Hepatocyte (in vitro differentiated cells): ENCODE data around the gene TEKT2. TPM values are rescaled to one million over a fixed set of nuclear protein-coding genes. Genes with fewer than 3 reads are reported as not detected.

ENCODE experiments used
- DNase-seq: peaks from one replicate; pipeline ENCODE4 v3.0.0-alpha.2; 2016; ENCODE audit warnings: low spot score
- H2AFZ ChIP-seq: fragments of 200-600 bp; sonication (generic); 2 replicates; pipeline ENCODE4 v1.6.0; 2016; ENCODE audit warnings: antibody characterized with exemption, mild to moderate bottlenecking
- H3K27ac ChIP-seq: fragments of 200-600 bp; sonication (generic); 2 replicates; pipeline ENCODE4 v1.5.1; 2016; ENCODE audit warnings: mild to moderate bottlenecking
- H3K27me3 ChIP-seq: fragments of 200-600 bp; sonication (generic); 2 replicates; pipeline ENCODE4 v1.6.1; 2016
- H3K36me3 ChIP-seq: fragments of 200-600 bp; sonication (generic); replicated peaks from 2 replicates; pipeline ENCODE4 v1.5.1; 2016; ENCODE audit warnings: low read depth; ENCODE audit not compliant: insufficient read depth
- H3K4me1 ChIP-seq: fragments of 200-600 bp; sonication (generic); 2 replicates; pipeline ENCODE4 v1.5.1; 2016; ENCODE audit warnings: mild to moderate bottlenecking, moderate library complexity; ENCODE audit not compliant: insufficient read depth
- H3K4me2 ChIP-seq: fragments of 200-600 bp; sonication (generic); 2 replicates; pipeline ENCODE4 v1.6.0; 2016
- H3K4me3 ChIP-seq: fragments of 200-600 bp; sonication (generic); 2 replicates; pipeline ENCODE4 v1.5.1; 2016; ENCODE audit warnings: mild to moderate bottlenecking
- H3K79me2 ChIP-seq: fragments of 200-600 bp; sonication (generic); 2 replicates; pipeline ENCODE4 v1.6.0; 2017; ENCODE audit warnings: mild to moderate bottlenecking
- H3K9me2 ChIP-seq: fragments of 200-600 bp; sonication (generic); replicated peaks from 2 replicates; pipeline ENCODE4 v1.6.0; 2017; ENCODE audit warnings: mild to moderate bottlenecking; ENCODE audit not compliant: insufficient read depth
- H3K9me3 ChIP-seq: fragments of 200-600 bp; sonication (generic); 2 replicates; pipeline ENCODE4 v1.5.1; 2016; ENCODE audit warnings: low read depth, mild to moderate bottlenecking
- H4K20me1 ChIP-seq: fragments of 200-600 bp; sonication (generic); 2 replicates; pipeline ENCODE4 v1.6.0; 2016; ENCODE audit warnings: mild to moderate bottlenecking; ENCODE audit not compliant: insufficient read depth, poor library complexity, severe bottlenecking
- EZH2 ChIP-seq: fragments of 200-600 bp; sonication (generic); IDR thresholded peaks from 2 replicates; pipeline ENCODE4 v1.6.1; 2016; ENCODE audit warnings: antibody characterized with exemption, mild to moderate bottlenecking, borderline replicate concordance
- EZH2phosphoT487 ChIP-seq: fragments of 200-600 bp; sonication (generic); IDR thresholded peaks from one replicate; pipeline ENCODE4 v1.6.1; 2018; ENCODE audit warnings: antibody characterized with exemption, mild to moderate bottlenecking, low read depth, moderate library complexity; ENCODE audit not compliant: unreplicated experiment, severe bottlenecking
- WGBS: methylation state at CpG from one replicate; pipeline ENCODE4 v1.1.6; 2016; ENCODE audit warnings: low lambda C conversion rate; ENCODE audit errors: missing lambda C conversion rate; 5-methylcytosine and 5-hydroxymethylcytosine counted together
- polyA plus RNA-seq: library from polyadenylated mRNA; unstranded; fragments of >200 nt; fragmentation: Nextera tagmentation; extraction: Ambion mirVana; gene quantifications from 2 replicates; pipeline ENCODE4 v1.2.1, GENCODE V29; 2016
- total RNA-seq: library from RNA; depleted of rRNA; stranded (reverse); fragments of >200 nt; gene quantifications from 2 replicates; pipeline ENCODE4 v1.2.3, GENCODE V29; 2014
- TF ChIP-seq, protein P1 (sequence below): fragments of 200-600 bp; sonication (generic); IDR thresholded peaks from 2 replicates; pipeline ENCODE4 v1.5.1; 2016; ENCODE audit warnings: antibody characterized with exemption, mild to moderate bottlenecking; ENCODE audit not compliant: poor library complexity

The TEKT2 gene
- total and polyA plus RNA-seq, 2 experiments from 2014 or later = 1.1 to 1.4 TPM

DNA sequence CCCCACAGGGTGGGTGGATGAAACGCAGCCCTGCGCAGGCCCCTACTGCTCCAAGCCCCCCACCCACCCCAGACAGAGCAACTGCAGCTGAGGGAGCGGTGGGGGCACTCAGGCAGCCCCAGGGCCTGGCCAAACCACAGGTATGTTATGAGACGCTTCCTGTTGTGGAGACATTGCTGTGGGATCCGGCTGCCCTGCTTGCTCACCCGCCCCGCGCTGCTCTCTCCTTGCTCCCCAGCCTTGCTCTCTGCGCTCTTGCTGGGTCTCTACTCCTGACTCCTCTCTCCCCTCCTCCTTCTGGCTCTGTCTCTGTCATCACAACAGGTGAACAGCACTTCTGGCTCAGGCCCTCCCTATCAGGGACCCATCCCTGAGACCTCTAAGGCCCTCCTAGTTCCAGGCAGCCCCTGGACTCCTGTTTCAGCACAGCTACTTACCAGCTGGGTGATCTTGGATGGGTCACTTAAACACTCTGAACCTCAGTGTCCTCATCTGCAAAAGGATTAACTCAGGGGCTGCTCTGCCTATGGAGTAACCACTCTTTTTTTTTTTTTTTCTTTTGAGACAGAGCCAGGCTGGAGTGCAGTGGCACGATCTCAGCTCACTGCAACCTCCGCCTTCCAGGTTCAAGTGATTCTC is 25.3 kb downstream of the TEKT2 start:
- H3K27ac ChIP-seq = peak overlapping the region; percentile 86
- peaks cover 14% of the 10 kb centered on the region for H3K4me1 ChIP-seq
- no peaks in the 10 kb centered on the region for H4K20me1 ChIP-seq
- no peaks in the 10 kb centered on the region for H3K79me2 ChIP-seq
- H2AFZ ChIP-seq = no peak overlapping the region
- DNase-seq = peak; percentile 56
- H3K9me2 ChIP-seq = no peaks in the 10 kb centered on the region
- 65% methylated on average over 11 of the region's 11 CpGs for WGBS
- no peak overlapping the region for H3K4me3 ChIP-seq
- H3K4me2 ChIP-seq = peak overlapping the region; percentile 52
- no peaks in the 10 kb centered on the region for H3K9me3 ChIP-seq
- H3K27me3 ChIP-seq = no peaks in the 10 kb centered on the region
- TF ChIP-seq, protein P1, sequence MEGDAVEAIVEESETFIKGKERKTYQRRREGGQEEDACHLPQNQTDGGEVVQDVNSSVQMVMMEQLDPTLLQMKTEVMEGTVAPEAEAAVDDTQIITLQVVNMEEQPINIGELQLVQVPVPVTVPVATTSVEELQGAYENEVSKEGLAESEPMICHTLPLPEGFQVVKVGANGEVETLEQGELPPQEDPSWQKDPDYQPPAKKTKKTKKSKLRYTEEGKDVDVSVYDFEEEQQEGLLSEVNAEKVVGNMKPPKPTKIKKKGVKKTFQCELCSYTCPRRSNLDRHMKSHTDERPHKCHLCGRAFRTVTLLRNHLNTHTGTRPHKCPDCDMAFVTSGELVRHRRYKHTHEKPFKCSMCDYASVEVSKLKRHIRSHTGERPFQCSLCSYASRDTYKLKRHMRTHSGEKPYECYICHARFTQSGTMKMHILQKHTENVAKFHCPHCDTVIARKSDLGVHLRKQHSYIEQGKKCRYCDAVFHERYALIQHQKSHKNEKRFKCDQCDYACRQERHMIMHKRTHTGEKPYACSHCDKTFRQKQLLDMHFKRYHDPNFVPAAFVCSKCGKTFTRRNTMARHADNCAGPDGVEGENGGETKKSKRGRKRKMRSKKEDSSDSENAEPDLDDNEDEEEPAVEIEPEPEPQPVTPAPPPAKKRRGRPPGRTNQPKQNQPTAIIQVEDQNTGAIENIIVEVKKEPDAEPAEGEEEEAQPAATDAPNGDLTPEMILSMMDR = no peak
- no peak for TF ChIP-seq EZH2phosphoT487
- no peak for TF ChIP-seq EZH2
- no peaks in the 10 kb centered on the region for H3K36me3 ChIP-seq

- no peak overlapping the region for H3K4me3 ChIP-seq
- H3K27me3 ChIP-seq = no peaks in the 10 kb centered on the region
- H4K20me1 ChIP-seq = no peaks in the 10 kb centered on the region
- TF ChIP-seq, protein P1 = no peak
- TF ChIP-seq EZH2phosphoT487 (no peak), EZH2 (no peak)
- H3K4me2 ChIP-seq = no peak overlapping the region
- H3K27ac ChIP-seq = no peak overlapping the region
- WGBS = 91% methylated on average over 3 of the region's 4 CpGs
- no peak for DNase-seq
- H3K9me2 ChIP-seq = no peaks in the 10 kb centered on the region
- no peak overlapping the region for H2AFZ ChIP-seq
- H3K79me2 ChIP-seq = no peaks in the 10 kb centered on the region
- peaks cover 24% of the 10 kb centered on the region for H3K4me1 ChIP-seq
- no peaks in the 10 kb centered on the region for H3K9me3 ChIP-seq
- H3K36me3 ChIP-seq = no peaks in the 10 kb centered on the region
Measured at GRCh38 chr1:36111151-36111550, 27.3 kb downstream of the TEKT2 start.

DNA sequence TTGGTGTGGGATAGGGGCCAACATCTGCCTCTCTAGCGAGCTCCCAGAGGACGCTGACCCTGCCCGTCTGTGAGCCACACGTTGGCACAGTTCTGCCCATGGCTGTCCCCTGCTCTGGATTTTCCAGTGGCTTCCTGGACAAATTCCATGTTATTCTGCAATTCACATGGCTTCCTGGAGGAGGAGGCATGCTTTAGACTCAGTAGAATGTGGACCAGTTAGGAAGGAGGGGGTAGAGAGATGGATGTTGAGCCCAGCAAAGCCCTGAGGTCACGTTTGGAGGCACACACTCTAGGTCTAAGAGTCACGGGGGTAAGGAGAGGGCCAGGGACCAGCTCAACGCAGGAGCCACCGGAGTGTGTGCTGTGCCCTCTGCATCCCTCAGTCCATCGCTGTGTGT is 28.9 kb downstream of the TEKT2 start:
- Histone ChIP-seq H3K4me1 (peaks cover 23% of the 10 kb centered on the region), H3K27me3 (no peaks in the 10 kb centered on the region), H3K79me2 (no peaks in the 10 kb centered on the region), H4K20me1 (no peaks in the 10 kb centered on the region), H3K36me3 (no peaks in the 10 kb centered on the region), H3K9me2 (no peaks in the 10 kb centered on the region), H3K9me3 (no peaks in the 10 kb centered on the region), H3K4me2 (no peak overlapping the region), H3K27ac (no peak overlapping the region), H3K4me3 (no peak overlapping the region), H2AFZ (no peak overlapping the region)
- TF ChIP-seq, protein P1 = no peak
- TF ChIP-seq EZH2phosphoT487 = no peak
- no peak for TF ChIP-seq EZH2
- 89% methylated on average over 9 of the region's 9 CpGs for WGBS
- DNase-seq = no peak

DNA sequence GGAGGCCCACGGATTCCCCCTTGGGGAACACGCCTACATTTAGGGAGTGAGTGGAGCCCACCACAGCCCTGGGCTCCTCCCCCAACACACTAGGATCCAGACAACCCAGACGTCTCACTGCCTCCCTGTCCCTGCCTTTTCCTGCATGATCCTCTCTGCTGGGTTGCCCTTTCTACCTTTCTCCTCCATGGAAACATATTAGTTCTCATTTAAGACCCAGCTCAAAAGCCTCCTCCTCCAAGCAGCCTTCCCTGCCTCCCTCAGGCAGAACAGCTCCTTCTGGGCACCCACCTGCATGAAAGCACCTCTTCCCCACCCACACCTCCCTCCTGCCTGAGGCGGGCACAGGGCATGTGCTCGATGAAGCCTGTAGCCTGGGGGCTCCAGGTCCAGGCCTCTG is 30.5 kb downstream of the TEKT2 start:
- Histone ChIP-seq H4K20me1 (no peaks in the 10 kb centered on the region), H3K27me3 (no peaks in the 10 kb centered on the region), H3K36me3 (no peaks in the 10 kb centered on the region), H2AFZ (no peak overlapping the region), H3K4me2 (no peak overlapping the region), H3K27ac (no peak overlapping the region), H3K79me2 (no peaks in the 10 kb centered on the region), H3K4me3 (no peak overlapping the region), H3K4me1 (peaks cover 28% of the 10 kb centered on the region), H3K9me3 (no peaks in the 10 kb centered on the region), H3K9me2 (no peaks in the 10 kb centered on the region)
- no peak for TF ChIP-seq EZH2phosphoT487
- TF ChIP-seq, protein P1 = no peak
- TF ChIP-seq EZH2 = no peak
- no peak for DNase-seq
- 87% methylated on average over 4 of the region's 5 CpGs for WGBS
